AG09319 (cell line): Measurements from ENCODE around the gene HPD.
"Not testable (repeated sequence)": the region's sequence is repeated elsewhere in the genome, so short reads cannot be mapped to it uniquely, and the experiment has no call there.

Experiments
- DNase-seq: peaks from one replicate; pipeline ENCODE4 v3.0.0-alpha.2; 2010; ENCODE audit warnings: low read depth; ENCODE audit errors: extremely low read depth
- TF ChIP-seq, protein P1 (sequence below): IDR thresholded peaks from 2 replicates; pipeline ENCODE4 v1.5.1; 2011; ENCODE audit warnings: low read depth, mild to moderate bottlenecking, inconsistent platforms, low read length, moderate library complexity

HPD gene

DNA sequence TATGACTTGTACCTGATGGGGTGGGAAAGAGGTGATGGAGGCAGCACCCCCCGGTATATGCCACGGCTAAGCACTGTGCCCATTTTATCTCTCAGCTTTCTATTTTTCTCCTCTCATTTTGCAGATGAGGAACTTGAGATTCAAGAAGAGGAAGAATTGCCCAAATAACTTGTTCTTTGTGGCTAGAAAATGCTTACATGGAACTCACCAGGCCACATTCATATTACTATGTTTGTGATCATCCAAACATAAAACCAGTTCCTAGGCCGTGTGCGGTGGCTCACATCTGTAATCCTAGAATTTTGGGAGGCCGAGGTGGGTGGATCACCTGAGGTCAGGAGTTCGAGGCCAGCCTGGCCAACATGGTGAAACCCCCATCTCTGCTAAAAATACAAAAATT is 15.4 kb upstream of the HPD start:
- TF ChIP-seq, protein P1, sequence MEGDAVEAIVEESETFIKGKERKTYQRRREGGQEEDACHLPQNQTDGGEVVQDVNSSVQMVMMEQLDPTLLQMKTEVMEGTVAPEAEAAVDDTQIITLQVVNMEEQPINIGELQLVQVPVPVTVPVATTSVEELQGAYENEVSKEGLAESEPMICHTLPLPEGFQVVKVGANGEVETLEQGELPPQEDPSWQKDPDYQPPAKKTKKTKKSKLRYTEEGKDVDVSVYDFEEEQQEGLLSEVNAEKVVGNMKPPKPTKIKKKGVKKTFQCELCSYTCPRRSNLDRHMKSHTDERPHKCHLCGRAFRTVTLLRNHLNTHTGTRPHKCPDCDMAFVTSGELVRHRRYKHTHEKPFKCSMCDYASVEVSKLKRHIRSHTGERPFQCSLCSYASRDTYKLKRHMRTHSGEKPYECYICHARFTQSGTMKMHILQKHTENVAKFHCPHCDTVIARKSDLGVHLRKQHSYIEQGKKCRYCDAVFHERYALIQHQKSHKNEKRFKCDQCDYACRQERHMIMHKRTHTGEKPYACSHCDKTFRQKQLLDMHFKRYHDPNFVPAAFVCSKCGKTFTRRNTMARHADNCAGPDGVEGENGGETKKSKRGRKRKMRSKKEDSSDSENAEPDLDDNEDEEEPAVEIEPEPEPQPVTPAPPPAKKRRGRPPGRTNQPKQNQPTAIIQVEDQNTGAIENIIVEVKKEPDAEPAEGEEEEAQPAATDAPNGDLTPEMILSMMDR: no peak
- no peak for DNase-seq

DNA sequence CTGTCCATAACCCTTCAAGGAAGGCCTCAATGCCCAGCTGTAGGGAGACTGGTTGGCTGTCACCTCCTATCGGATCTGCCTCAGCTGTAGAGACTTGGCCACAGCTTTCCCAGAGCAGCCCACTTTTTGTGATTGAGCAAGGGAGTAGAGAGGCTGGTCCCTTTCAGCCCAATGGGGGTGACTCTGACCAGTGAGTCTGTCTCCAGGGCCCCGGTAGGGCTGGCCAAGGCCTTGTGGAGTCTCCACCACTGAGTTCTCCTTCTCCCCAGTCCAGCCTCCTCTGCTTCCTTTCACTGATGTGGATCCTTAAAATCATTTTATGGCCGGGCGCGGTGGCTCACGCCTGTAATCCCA is 14.5 kb upstream of the HPD start:
- TF ChIP-seq, protein P1: no peak
- DNase-seq: no peak

DNA sequence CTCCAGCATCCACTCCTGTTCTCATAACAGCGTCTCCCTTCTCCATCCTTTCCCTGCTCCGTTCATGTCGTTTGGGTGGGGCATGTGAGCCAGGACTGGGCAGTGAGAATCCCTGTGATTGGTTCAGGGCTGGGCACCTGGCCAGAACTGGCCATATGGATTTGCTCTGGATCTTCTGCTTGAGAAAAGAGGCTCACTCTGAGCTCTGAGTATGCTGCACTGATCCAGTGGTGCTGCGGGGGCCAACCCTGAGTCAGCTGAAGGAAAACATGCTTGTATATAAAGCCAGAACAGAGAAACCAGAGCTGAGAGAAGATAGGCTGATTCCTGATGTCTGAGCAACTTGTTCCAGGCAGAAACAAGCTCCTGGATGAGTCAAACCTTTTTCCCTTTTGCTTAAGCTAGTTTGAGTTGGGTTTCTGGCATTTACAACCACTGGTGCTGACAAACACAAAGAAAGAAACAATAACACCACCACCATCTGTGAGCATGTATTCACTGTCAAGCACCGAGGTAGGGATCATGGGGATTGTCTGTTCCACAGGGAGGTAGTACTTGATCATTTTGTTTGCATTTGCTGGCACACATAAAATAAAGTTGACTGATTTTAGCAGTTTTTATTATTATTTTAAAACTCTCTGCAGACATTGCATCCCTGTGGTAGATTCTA is 14.0 kb upstream of the HPD start:
- DNase-seq: peak; percentile 91
- TF ChIP-seq, protein P1: no peak

DNA sequence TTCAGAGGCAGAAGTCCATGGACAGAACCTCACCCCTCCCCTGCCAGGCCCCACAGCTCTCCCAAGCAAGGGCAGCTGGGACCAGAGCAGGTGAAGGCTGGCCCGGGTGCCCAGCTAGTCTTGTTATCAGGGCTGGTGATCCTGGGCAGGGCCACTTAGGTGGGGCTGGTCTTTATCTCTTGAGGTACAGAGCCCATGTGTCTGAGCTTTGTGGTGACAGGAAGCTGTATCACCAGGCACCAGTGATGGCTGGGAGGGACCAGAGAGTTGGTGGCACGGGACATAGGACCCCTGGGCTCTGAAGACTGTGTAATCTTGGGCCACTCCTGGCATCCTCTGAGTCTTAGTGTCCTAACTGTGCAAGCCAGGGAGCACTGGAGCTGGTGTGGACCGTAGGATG is 12.8 kb upstream of the HPD start:
- TF ChIP-seq, protein P1: no peak
- no peak for DNase-seq

DNA sequence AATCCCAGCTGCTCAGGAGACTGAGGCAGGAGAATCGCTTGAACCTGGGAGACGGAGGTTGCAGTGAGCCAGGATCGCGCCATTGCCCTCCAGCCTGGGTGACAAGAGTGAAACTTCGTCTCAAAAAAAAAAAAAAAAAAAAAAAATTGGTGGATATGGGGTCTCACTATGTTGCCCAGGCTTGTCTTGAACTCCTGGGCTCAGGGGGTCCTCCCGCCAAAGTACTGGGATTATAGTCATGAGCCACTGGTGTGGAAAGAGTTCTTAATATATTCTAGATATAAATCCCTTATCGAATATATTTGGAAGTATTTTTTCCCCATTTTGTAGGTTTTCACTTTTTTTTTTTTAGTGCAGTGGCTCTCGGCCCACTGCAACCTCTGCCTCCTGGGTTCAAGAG is 10.6 kb upstream of the HPD start:
- not testable (repeated sequence) for DNase-seq

DNA sequence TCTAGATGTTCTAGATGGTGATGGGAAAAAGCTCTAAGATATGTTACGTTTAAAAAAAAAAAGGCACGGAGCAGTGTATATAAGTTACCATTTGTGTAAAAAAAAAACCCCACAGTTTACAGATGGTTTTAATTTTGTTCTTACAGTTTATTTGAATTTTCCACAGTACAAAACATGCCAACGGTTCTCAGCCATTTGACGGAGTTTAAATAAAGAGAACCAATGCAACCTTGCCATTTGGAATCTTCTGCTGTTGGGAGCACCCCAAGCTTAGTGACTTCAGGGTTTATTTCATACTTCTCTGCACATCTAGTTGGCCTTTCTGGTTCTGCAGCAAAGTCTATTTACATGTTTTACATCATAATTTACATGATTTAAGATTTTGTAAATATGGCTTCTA is 7.7 kb upstream of the HPD start:
- no peak for DNase-seq

DNA sequence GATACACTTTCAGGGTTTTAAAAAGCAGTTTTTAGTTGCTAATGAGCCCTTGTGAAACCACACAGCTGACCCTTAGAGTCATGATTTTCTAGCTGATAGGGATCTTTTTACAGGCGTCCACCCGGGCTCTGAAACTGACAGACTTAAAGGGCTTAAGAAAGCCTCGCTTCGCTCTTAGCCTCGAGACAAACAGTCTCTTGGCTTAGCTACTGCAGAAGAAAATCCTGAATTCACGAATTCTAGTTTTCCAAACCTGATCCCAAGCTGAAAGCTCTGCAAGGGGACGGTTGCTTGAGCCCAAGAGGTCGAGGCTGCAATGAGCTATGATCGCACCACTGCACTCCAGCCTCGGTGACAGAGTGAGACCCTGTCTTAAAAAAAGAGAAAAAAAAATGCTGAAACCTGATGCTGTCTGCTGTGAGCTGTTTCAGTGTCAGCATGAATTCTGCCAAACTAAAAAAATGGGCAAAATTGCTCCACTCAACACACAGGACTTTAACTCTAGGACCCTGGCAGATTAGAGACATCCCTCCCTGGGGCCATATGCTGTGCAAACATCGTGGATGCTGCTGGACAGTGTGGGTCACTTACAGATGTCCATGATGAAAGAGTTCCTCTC is 3.1 kb upstream of the HPD start:
- TF ChIP-seq, protein P1: no peak
- DNase-seq: no peak

More for the DNA sequence above, 7.7 kb upstream of the HPD start:
- TF ChIP-seq, protein P1: no peak

DNA sequence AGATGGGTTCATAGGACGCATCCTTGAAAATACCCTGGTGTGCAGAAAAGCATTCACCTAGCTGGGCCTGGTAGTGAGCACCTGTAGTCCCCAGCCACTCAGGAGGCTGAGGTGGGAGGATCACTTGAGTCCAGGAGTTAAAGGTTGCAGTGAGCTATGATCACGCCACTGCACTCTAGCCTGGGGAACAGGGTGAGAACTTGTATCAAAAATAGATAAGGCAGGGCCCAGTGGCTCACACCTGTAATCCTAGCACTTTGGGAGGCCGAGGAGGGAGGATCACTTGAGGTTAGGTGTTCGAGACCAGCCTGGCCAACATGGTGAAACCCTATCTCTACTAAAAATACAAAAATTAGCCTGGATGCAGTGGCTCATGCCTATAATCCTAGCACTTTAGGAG is 2.0 kb upstream of the HPD start:
- DNase-seq: not testable (repeated sequence)
